Measurements from ENCODE around the gene PAXIP1. TPM values are rescaled to one million over a fixed set of nuclear protein-coding genes. Genes with fewer than 3 reads are reported as not detected.

The PAXIP1 gene
- total and polyA plus RNA-seq, 8 donors = 10.6 to 22.3 (median 19.6) TPM

DNA sequence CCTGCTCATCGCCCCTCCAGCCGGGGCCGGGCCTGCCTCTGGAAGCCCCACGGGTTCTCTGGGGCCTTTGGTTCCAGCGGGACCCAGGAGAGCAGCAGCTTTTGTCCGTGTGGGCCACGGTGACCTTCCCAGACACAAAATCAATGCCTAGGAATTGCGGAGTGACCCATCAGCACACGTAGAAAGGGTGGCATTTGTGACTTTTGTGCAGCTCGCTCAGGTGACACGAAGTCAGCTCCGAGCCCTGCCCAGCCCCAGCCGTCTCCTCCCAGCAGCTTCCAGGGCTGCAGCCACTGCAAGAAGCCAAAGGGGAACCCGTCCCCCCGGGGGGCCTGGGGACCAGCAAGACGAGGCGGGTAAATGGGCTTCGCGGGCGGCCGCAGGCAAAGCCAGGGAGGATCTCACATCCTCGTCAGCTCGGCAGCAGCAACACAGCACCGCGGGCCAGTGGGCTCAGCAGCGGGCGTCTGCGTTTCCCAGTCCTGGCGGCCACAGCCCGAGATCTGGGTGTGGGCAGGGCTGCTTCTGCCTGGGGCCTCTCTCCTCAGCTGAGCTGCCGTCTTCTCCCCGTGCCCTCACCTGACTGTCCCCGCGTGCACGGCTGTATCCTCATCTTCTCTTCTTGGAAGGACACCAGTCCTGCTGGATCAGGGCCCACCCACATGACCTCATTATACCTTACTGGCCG, 88.5 kb downstream of the PAXIP1 start:
- Histone ChIP-seq H3K4me3 (peak overlapping the region in 1 of 2 donors; percentile 17), H3K27me3 (peaks cover 10 to 26% of the 10 kb centered on the region in 2 donors), H3K9me3 (peaks cover 0 to 5% of the 10 kb centered on the region in 2 donors), H3K27ac (no peak overlapping the region), H3K4me1 (peaks cover 0 to 11% of the 10 kb centered on the region in 2 donors), H3K36me3 (no peaks in the 10 kb centered on the region)
- no peak for DNase-seq
- ATAC-seq = no peak
- intact Hi-C loops (cut with DNase I) = loop anchor here in 1 of 2 donors (10.0 kb wide), 1 partner anchor 430 kb away; no protein-coding TSS in a partner anchor
- TF ChIP-seq, protein P1, sequence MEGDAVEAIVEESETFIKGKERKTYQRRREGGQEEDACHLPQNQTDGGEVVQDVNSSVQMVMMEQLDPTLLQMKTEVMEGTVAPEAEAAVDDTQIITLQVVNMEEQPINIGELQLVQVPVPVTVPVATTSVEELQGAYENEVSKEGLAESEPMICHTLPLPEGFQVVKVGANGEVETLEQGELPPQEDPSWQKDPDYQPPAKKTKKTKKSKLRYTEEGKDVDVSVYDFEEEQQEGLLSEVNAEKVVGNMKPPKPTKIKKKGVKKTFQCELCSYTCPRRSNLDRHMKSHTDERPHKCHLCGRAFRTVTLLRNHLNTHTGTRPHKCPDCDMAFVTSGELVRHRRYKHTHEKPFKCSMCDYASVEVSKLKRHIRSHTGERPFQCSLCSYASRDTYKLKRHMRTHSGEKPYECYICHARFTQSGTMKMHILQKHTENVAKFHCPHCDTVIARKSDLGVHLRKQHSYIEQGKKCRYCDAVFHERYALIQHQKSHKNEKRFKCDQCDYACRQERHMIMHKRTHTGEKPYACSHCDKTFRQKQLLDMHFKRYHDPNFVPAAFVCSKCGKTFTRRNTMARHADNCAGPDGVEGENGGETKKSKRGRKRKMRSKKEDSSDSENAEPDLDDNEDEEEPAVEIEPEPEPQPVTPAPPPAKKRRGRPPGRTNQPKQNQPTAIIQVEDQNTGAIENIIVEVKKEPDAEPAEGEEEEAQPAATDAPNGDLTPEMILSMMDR (IDR thresholded peaks at IDR 0.05) = no peak

DNA sequence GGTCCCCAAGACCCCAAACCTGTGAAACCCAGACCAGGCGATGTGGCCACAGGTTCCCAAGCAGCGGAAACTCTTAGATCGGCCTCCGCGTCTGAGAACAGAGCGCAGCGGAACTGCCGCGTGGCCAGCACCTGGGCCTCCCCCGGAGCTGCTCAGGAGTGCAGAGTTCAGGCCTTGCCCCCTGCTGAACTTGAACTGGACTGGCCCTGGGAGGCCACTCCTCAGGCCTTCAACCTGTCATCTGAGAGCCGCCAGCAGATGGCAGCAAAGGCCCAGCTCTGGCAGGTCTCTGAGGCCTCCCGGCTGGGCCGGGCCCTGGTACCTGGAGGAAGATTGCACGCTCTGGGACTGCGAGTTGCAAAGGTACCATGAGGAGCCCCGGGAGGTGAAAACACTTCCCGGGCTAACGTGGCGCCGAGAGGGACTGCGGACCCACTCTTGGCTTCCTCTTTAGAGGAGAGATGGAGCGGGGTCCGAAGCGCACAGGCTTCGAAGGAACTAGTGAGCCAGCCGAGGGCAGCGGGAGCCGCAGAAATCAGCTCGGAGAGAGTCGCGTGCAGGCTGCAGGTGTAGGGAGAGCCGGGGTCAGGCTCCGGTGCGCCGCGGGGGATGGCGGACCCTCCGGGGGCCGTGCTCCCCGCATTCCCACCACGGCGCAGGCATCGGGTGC, 89.2 kb downstream of the PAXIP1 start:
- Histone ChIP-seq H3K27ac (no peak overlapping the region), H3K4me1 (peaks cover 0 to 11% of the 10 kb centered on the region in 2 donors), H3K36me3 (no peaks in the 10 kb centered on the region), H3K27me3 (peaks cover 10 to 26% of the 10 kb centered on the region in 2 donors), H3K4me3 (peak overlapping the region in 1 of 2 donors; percentile 17), H3K9me3 (peaks cover 0 to 5% of the 10 kb centered on the region in 2 donors)
- intact Hi-C loops (cut with DNase I) = loop anchor here in 1 of 2 donors (10.0 kb wide), 1 partner anchor 431 kb away; no protein-coding TSS in a partner anchor
- DNase-seq = peak; percentile 73 to 97 (median 84)
- TF ChIP-seq, protein P1 (IDR thresholded peaks at IDR 0.05) = peak; percentile 88 to 95
- peak; percentile 100 for ATAC-seq

DNA sequence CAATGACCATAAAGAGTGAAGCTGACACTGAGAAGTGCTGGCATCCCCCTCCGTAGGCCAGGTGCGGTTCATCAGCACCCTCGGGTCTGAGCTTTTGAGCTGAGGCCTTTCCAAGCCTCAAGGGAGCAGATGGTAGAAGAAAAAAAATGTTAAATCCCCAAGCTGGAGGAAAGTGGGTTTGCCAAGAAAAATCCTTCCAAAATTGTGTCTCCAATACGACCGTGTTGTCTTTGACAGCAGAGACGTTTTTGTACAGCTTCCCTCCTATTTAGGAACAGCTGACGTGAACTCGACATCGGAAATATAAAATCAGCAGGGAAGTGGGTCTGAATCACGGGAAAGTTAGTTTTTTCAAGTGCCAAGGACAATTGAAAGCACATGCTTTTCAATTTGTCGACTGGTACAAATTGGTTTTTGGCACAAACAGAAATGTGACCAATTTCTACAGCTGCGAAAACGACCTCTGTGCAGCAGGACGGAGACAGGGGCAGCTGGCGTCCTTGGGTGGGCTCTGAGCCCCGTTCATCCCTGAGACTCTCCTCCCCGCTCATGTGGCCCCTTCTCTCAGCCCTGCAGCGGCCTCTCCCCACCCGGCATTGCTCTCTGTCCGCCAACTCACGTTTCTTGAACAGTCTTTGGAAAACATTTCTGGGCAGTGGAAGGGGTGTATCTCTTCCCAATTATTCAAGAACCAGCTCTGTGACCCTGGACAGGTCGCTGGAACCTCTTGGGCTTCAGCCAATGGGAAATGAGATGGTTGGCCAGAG, 89.9 kb downstream of the PAXIP1 start:
- TF ChIP-seq, protein P1 (IDR thresholded peaks at IDR 0.05) = no peak
- Histone ChIP-seq H3K4me3 (no peak overlapping the region), H3K27ac (no peak overlapping the region), H3K36me3 (no peaks in the 10 kb centered on the region), H3K27me3 (peaks cover 10 to 26% of the 10 kb centered on the region in 2 donors), H3K4me1 (peaks cover 0 to 11% of the 10 kb centered on the region in 2 donors), H3K9me3 (peaks cover 0 to 5% of the 10 kb centered on the region in 2 donors)
- intact Hi-C loops (cut with DNase I) = loop anchor here in 1 of 2 donors (10.0 kb wide), 1 partner anchor 432 kb away; no protein-coding TSS in a partner anchor
- DNase-seq (peak in 2 of 4 donors; percentile 18 to 32), ATAC-seq (no peak)

DNA sequence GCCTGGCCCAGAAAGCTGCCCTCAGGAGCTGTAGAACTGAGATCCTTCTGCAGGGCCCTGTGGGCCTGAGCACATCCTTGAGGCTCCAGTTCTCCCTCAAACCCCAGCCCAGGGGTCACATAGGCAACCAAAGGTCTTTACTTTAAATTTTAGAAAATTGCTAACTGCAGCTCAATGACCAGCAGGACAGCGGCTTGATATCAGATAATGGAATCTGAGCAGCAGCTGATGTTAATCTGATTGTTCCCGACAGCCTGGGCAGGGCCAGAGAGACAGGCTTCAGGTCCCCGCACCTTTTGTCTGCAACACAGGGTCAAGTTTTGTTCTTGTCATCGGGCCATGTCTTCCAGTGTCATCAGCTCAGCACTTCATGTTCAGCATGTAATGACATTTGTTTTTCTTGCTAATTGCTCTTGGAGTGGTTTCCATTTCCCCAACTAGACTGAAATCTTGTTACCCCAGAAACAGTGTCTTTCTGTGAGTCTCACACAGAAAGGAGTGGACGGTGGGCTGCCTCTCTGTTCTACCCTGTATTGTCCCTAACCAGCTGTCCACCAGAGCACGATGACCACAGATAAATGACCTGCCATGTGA, 91.0 kb downstream of the PAXIP1 start:
- Histone ChIP-seq H3K4me3 (no peak overlapping the region), H3K9me3 (peaks cover 0 to 5% of the 10 kb centered on the region in 2 donors), H3K4me1 (peaks cover 0 to 11% of the 10 kb centered on the region in 2 donors), H3K27me3 (peaks cover 10 to 26% of the 10 kb centered on the region in 2 donors), H3K27ac (no peak overlapping the region), H3K36me3 (no peaks in the 10 kb centered on the region)
- TF ChIP-seq, protein P1 (IDR thresholded peaks at IDR 0.05) = no peak
- ATAC-seq = no peak
- intact Hi-C loops (cut with DNase I) = loop anchor here in 1 of 2 donors (10.0 kb wide), 1 partner anchor 433 kb away; no protein-coding TSS in a partner anchor
- DNase-seq = no peak
